ENCODE data around the gene PTBP3.

DNA sequence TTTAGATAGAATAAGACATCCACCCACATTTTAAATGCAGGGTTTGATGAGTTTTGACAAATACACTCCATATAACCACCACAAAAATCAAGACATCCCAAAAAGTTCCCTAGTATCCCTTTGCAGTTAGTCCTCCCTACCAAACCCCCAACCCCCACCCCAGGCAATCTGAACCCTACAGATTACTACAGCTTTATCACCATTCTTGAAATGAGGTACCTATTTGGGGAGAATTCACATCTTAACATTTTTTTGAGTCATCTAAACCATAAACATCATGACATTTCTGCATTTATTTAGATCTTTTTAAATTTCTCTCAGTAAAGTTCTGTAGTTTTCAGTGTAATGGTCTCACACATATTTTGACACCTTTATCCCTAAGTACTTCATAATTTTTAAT, 53.9 kb downstream of the PTBP3 start:
- TF ChIP-seq GATA3 (IDR thresholded peaks at IDR 0.05; ENCODE audit: low read depth, low read length) (no peak), GATA2 (IDR thresholded peaks at IDR 0.05; ENCODE audit: low read depth, low read length) (no peak)

Measured in SH-SY5Y (cell line).